GM21529 (cell line): ENCODE measurements around the gene LRRC63.
"Not testable (repeated sequence)": the region's sequence is repeated elsewhere in the genome, so short reads cannot be mapped to it uniquely, and the experiment has no call there.

Experiments used
- ATAC-seq: cut with Tn5 transposase; IDR thresholded peaks from one replicate; pipeline ENCODE4 v1.9.1; 2021; ENCODE audit not compliant: unreplicated experiment

The LRRC63 gene

GRCh38 chr13:46181377-46181839 lies 30.3 kb upstream of the LRRC63 start:
- no peak for ATAC-seq

GRCh38 chr13:46181840-46182490 lies 29.8 kb upstream of the LRRC63 start, which contains the start of gene LCP1:
LCP1 (minus strand) TSS chr13:46182177; CDS start chr13:46159662, 22,515 bp downstream.
- ATAC-seq, result peak; percentile 65

GRCh38 chr13:46182491-46182877 lies 29.2 kb upstream of the LRRC63 start:
- ATAC-seq, result peak; percentile 11

- ATAC-seq, result no peak
Measured at GRCh38 chr13:46183018-46183946, 28.4 kb upstream of the LRRC63 start.

GRCh38 chr13:46184277-46184699 lies 27.4 kb upstream of the LRRC63 start:
- ATAC-seq, result peak; percentile 41

- ATAC-seq, result no peak
Measured at GRCh38 chr13:46185634-46186033, 26.1 kb upstream of the LRRC63 start.

GRCh38 chr13:46192412-46192811 lies 19.3 kb upstream of the LRRC63 start:
- no peak for ATAC-seq

GRCh38 chr13:46195016-46195415 lies 16.7 kb upstream of the LRRC63 start:
- no peak for ATAC-seq

- ATAC-seq, result no peak
Measured at GRCh38 chr13:46197299-46198048, 14.3 kb upstream of the LRRC63 start.

GRCh38 chr13:46198696-46199193 lies 13.0 kb upstream of the LRRC63 start:
- ATAC-seq, result no peak

- no peak for ATAC-seq
Measured at GRCh38 chr13:46202188-46202795, 9.4 kb upstream of the LRRC63 start.

- no peak for ATAC-seq
Measured at GRCh38 chr13:46202966-46203365, 8.8 kb upstream of the LRRC63 start.

GRCh38 chr13:46206143-46206542 lies 5.6 kb upstream of the LRRC63 start:
- ATAC-seq, result no peak

GRCh38 chr13:46207828-46208227 lies 3.9 kb upstream of the LRRC63 start:
- no peak for ATAC-seq

GRCh38 chr13:46210362-46211083 lies 1.2 kb upstream of the LRRC63 start:
- no peak for ATAC-seq

GRCh38 chr13:46211116-46211482 lies 629 bp upstream of the LRRC63 start:
- no peak for ATAC-seq

GRCh38 chr13:46213242-46213641 lies 1.5 kb downstream of the LRRC63 start:
- ATAC-seq, result no peak

- ATAC-seq, result not testable (repeated sequence)
Measured at GRCh38 chr13:46214741-46215140, 3.0 kb downstream of the LRRC63 start.

- ATAC-seq, result not testable (repeated sequence)
Measured at GRCh38 chr13:46220234-46220633, 8.5 kb downstream of the LRRC63 start.

- no peak for ATAC-seq
Measured at GRCh38 chr13:46229251-46229650, 17.5 kb downstream of the LRRC63 start.
